Measurements from ENCODE around the gene USF3.

Gene USF3

GRCh38 chr3:113606539-113607218 is 89.8 kb downstream of the USF3 start:
- peak; percentile 3 for DNase-seq

DNA sequence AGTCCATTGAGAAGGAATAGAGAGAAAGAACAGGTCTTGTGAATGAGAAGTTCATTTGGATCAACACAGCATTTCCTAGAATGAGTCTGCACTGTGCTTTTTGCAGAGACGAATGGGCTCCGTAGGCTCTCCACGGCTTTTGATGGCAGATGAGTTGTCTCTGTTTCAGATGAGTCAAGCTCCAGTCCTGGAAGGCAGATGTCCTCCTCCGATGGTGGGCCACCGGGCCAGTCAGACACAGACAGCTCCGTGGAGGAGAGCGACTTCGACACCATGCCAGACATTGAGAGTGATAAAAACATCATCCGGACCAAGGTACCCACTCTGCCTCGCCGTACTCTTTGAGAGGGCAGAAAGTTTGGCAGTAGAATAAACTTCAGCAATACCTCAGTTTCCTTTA is 93.6 kb downstream of the USF3 start:
- DNase-seq = no peak

- DNase-seq = no peak
These were observed 94.2 kb downstream of the USF3 start for GRCh38 chr3:113602256-113602655.

GRCh38 chr3:113601240-113601639 is 95.2 kb downstream of the USF3 start:
- DNase-seq = no peak

- DNase-seq = no peak
These were observed 95.8 kb downstream of the USF3 start for GRCh38 chr3:113600418-113601182.
